Neural crest cell (in vitro differentiated cells): ENCODE results near the gene EGFLAM. TPM values are rescaled to one million over a fixed set of nuclear protein-coding genes. Genes with fewer than 3 reads are reported as not detected.

ENCODE experiments used
- DNase-seq: peaks from one replicate; pipeline ENCODE4 v3.0.0; 2021; ENCODE audit warnings: low read depth, mixed read lengths, low spot score
- H3K27ac Mint-ChIP-seq: one replicate; pipeline ENCODE4 v1.8.0; 2021; ENCODE audit warnings: mild to moderate bottlenecking, mixed read lengths; ENCODE audit not compliant: unreplicated experiment
- H3K27me3 Mint-ChIP-seq: 2 replicates; pipeline ENCODE4 v1.8.0; 2021; ENCODE audit warnings: low read depth, mild to moderate bottlenecking, mixed read lengths
- H3K36me3 Mint-ChIP-seq: 2 replicates; pipeline ENCODE4 v1.8.0; 2021; ENCODE audit warnings: low read depth, mild to moderate bottlenecking, mixed read lengths
- H3K4me1 Mint-ChIP-seq: 2 replicates; pipeline ENCODE4 v1.8.0; 2021; ENCODE audit warnings: mixed read lengths
- H3K4me3 Mint-ChIP-seq: one replicate; pipeline ENCODE4 v1.8.0; 2021; ENCODE audit warnings: mild to moderate bottlenecking, mixed read lengths
- H3K9me3 Mint-ChIP-seq: 2 replicates; pipeline ENCODE4 v1.8.0; 2021; ENCODE audit warnings: mixed read lengths
- total RNA-seq: library from RNA; stranded (reverse); gene quantifications from 2 replicates; pipeline ENCODE4 v1.2.1, GENCODE V29; 2021
- TF ChIP-seq, protein P1 (sequence below): fragments of 200-600 bp; sonication (generic); conservative IDR thresholded peaks from 2 replicates; pipeline ENCODE4 v1.5.0; 2021; ENCODE audit warnings: antibody characterized with exemption, mild to moderate bottlenecking

Gene EGFLAM
- total RNA-seq, 1 donor from 2014 or later = 9.1 TPM

- Mint-ChIP-seq H3K27ac (no peak overlapping the region), H3K4me3 (no peak overlapping the region), H3K27me3 (no peaks in the 10 kb centered on the region), H3K9me3 (no peaks in the 10 kb centered on the region), H3K36me3 (no peaks in the 10 kb centered on the region), H3K4me1 (peaks cover 19% of the 10 kb centered on the region)
- TF ChIP-seq, protein P1, sequence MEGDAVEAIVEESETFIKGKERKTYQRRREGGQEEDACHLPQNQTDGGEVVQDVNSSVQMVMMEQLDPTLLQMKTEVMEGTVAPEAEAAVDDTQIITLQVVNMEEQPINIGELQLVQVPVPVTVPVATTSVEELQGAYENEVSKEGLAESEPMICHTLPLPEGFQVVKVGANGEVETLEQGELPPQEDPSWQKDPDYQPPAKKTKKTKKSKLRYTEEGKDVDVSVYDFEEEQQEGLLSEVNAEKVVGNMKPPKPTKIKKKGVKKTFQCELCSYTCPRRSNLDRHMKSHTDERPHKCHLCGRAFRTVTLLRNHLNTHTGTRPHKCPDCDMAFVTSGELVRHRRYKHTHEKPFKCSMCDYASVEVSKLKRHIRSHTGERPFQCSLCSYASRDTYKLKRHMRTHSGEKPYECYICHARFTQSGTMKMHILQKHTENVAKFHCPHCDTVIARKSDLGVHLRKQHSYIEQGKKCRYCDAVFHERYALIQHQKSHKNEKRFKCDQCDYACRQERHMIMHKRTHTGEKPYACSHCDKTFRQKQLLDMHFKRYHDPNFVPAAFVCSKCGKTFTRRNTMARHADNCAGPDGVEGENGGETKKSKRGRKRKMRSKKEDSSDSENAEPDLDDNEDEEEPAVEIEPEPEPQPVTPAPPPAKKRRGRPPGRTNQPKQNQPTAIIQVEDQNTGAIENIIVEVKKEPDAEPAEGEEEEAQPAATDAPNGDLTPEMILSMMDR = no peak
- DNase-seq = no peak
Observed at GRCh38 chr5:38285226-38285625, 26.9 kb downstream of the EGFLAM start.

DNA sequence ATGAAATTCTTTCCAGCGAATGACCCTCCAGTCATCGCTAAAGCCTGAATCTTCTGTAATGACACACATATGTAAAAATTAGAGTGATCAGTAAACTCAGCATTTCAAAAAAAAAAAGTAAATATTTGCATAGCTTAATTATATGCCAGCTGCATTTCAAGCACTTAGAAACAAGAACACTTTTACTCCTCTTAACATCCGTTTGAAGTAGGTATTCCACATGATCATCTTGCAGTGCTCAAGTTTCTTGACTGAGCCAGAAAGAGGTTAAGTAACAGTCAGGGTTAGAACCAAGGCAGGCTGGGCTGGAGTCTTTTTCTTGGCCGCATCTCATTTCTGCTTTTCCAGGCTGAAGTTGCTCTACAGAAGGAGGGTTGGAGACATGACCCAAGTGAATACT lies 27.6 kb downstream of the EGFLAM start:
- Mint-ChIP-seq H3K9me3 (no peaks in the 10 kb centered on the region), H3K4me1 (peaks cover 19% of the 10 kb centered on the region), H3K27ac (no peak overlapping the region), H3K36me3 (no peaks in the 10 kb centered on the region), H3K4me3 (no peak overlapping the region), H3K27me3 (no peaks in the 10 kb centered on the region)
- no peak for DNase-seq
- TF ChIP-seq, protein P1 = no peak

DNA sequence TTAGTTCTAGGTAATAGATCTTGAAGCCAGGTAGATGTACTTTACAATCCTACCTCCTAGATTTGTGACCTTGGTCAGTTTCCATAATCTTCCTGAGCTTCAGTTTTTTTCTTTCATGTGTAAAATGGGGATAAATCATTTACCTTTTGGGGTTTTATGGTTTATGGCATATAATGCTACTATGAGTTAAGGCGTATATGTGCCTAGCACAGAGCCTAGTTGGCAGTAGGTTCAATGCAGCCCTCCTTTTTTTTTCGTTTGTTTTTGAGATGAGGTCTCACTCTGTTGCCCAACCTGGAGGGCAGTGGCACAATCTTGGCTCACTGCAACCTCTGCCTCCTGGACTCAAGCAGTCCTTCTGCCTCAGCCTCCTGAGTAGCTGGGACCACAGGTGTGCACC lies 28.8 kb downstream of the EGFLAM start:
- Mint-ChIP-seq H3K4me1 (peaks cover 19% of the 10 kb centered on the region), H3K27ac (no peak overlapping the region), H3K27me3 (no peaks in the 10 kb centered on the region), H3K4me3 (no peak overlapping the region), H3K36me3 (no peaks in the 10 kb centered on the region), H3K9me3 (no peaks in the 10 kb centered on the region)
- TF ChIP-seq, protein P1 = no peak
- no peak for DNase-seq

DNA sequence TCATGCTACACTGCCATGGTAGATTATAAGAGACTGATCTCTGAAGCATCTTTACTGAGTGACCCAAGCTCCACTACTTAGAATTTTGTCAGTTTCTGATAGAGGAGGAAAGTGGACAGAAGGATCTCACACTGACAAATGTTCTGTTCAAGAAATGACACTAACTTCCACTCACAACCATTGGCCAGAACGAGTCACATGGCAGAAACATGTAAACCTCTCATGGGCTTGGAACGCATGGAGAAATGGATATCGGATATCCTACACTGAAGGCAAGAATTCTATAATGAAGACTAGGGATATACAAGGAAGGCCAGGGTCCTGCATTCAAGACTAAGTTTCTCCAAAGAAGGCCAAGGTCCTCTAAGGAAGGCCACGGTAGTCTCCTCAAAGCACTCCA lies 31.1 kb downstream of the EGFLAM start:
- Mint-ChIP-seq H3K36me3 (no peaks in the 10 kb centered on the region), H3K27ac (no peak overlapping the region), H3K9me3 (no peaks in the 10 kb centered on the region), H3K4me3 (no peak overlapping the region), H3K4me1 (peaks cover 13% of the 10 kb centered on the region), H3K27me3 (no peaks in the 10 kb centered on the region)
- DNase-seq = no peak
- TF ChIP-seq, protein P1 = no peak

- H3K4me3 Mint-ChIP-seq = no peak overlapping the region
- H3K9me3 Mint-ChIP-seq = no peaks in the 10 kb centered on the region
- no peak overlapping the region for H3K27ac Mint-ChIP-seq
- H3K36me3 Mint-ChIP-seq = no peaks in the 10 kb centered on the region
- TF ChIP-seq, protein P1 = no peak
- peaks cover 6% of the 10 kb centered on the region for H3K4me1 Mint-ChIP-seq
- DNase-seq = no peak
- H3K27me3 Mint-ChIP-seq = no peaks in the 10 kb centered on the region
Observed at GRCh38 chr5:38290028-38290653, 31.8 kb downstream of the EGFLAM start.

GRCh38 chr5:38291355-38291754 lies 33.0 kb downstream of the EGFLAM start:
- no peaks in the 10 kb centered on the region for H3K27me3 Mint-ChIP-seq
- H3K4me3 Mint-ChIP-seq = no peak overlapping the region
- H3K27ac Mint-ChIP-seq = no peak overlapping the region
- H3K36me3 Mint-ChIP-seq = no peaks in the 10 kb centered on the region
- DNase-seq = no peak
- H3K4me1 Mint-ChIP-seq = no peaks in the 10 kb centered on the region
- no peaks in the 10 kb centered on the region for H3K9me3 Mint-ChIP-seq
- TF ChIP-seq, protein P1 = no peak
